Measurements from ENCODE around the gene LRP1B.

LRP1B gene

GRCh38 chr2:140269000-140269399 is 1861.8 kb downstream of the LRP1B start:
- no peak for DNase-seq (ENCODE audit: low read depth, low spot score)
- H3K9ac ChIP-seq (ENCODE audit: insufficient read length, low read depth) = no peak overlapping the region
- H3K4me3 ChIP-seq (ENCODE audit: insufficient read length, low read depth) = no peak overlapping the region
- no peaks in the 10 kb centered on the region for H3K4me1 ChIP-seq (ENCODE audit: insufficient read depth, insufficient read length)
- H3K9me3 ChIP-seq (ENCODE audit: insufficient read depth, low read length) = no peaks in the 10 kb centered on the region
- no peaks in the 10 kb centered on the region for H3K36me3 ChIP-seq (ENCODE audit: insufficient read depth, insufficient read length, low read length)
- TF ChIP-seq SUZ12 (IDR thresholded peaks at IDR 0.05; ENCODE audit: extremely low read depth, insufficient read depth, insufficient read length) (no peak), ZNF274 (IDR thresholded peaks at IDR 0.05; ENCODE audit: low read depth, low read length) (no peak), YY1 (IDR thresholded peaks at IDR 0.05; ENCODE audit: insufficient read depth, insufficient read length) (no peak)
- no peaks in the 10 kb centered on the region for H3K27me3 ChIP-seq (ENCODE audit: insufficient read depth, insufficient read length)

DNA sequence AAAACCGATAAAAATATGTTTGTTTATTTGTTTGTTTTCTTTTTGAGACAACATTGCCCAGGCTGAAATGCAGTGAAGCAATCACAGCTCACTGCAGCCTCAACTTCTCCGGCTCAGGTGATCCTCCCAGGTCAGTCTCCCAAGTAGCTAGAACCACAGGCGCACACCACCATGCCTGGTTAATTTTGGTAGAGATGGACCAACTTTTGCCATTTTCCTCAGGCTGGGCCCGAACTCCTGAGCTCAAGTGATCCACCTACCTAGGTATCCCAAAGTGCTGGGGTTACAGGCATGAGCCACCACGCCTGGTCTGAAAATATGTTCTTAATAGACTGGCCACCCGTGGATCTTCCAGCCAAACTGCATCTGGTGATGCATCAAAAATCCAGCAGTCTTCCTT is 1867.9 kb downstream of the LRP1B start:
- no peaks in the 10 kb centered on the region for H3K4me1 ChIP-seq (ENCODE audit: insufficient read depth, insufficient read length)
- H3K4me3 ChIP-seq (ENCODE audit: insufficient read length, low read depth) = no peak overlapping the region
- TF ChIP-seq SUZ12 (IDR thresholded peaks at IDR 0.05; ENCODE audit: extremely low read depth, insufficient read depth, insufficient read length) = no peak
- TF ChIP-seq YY1 (IDR thresholded peaks at IDR 0.05; ENCODE audit: insufficient read depth, insufficient read length) = no peak
- no peak for TF ChIP-seq ZNF274 (IDR thresholded peaks at IDR 0.05; ENCODE audit: low read depth, low read length)
- H3K9ac ChIP-seq (ENCODE audit: insufficient read length, low read depth) = no peak overlapping the region
- H3K36me3 ChIP-seq (ENCODE audit: insufficient read depth, insufficient read length, low read length) = no peaks in the 10 kb centered on the region
- H3K27me3 ChIP-seq (ENCODE audit: insufficient read depth, insufficient read length) = no peaks in the 10 kb centered on the region
- no peaks in the 10 kb centered on the region for H3K9me3 ChIP-seq (ENCODE audit: insufficient read depth, low read length)
- no peak for DNase-seq (ENCODE audit: low read depth, low spot score)

DNA sequence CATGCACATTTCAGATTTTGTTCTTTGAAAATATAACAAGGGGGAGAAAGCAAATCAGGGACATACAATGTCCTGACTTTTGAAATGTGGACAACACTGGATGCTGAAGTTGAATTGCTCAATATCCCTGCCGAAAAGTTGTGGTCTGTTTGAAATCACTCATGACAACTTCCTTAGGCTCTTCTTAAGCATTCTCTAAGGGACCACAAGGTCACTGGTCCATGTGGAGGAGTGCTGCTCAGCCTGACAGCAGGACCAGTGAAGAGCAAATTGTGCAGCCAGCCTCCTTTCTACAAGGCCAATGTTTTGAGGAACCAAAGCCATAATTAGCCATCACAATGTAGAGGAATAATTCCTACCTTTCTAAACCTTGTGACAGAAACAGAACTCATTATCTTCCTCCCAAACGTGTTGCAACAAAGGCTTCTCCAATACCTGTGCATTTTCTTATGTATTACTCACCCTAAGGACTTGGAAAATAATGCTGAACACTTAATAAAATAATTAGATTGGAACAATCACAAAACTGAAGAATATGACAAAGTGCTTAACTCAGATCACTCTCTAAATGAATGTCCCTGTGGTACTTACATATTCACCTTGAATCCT is 1873.0 kb downstream of the LRP1B start:
- Histone ChIP-seq H3K9me3 (ENCODE audit: insufficient read depth, low read length) (no peaks in the 10 kb centered on the region), H3K27me3 (ENCODE audit: insufficient read depth, insufficient read length) (no peaks in the 10 kb centered on the region), H3K4me1 (ENCODE audit: insufficient read depth, insufficient read length) (no peaks in the 10 kb centered on the region), H3K4me3 (ENCODE audit: insufficient read length, low read depth) (no peak overlapping the region), H3K36me3 (ENCODE audit: insufficient read depth, insufficient read length, low read length) (no peaks in the 10 kb centered on the region), H3K9ac (ENCODE audit: insufficient read length, low read depth) (no peak overlapping the region)
- DNase-seq (ENCODE audit: low read depth, low spot score) = no peak
- TF ChIP-seq YY1 (IDR thresholded peaks at IDR 0.05; ENCODE audit: insufficient read depth, insufficient read length) = no peak
- no peak for TF ChIP-seq ZNF274 (IDR thresholded peaks at IDR 0.05; ENCODE audit: low read depth, low read length)
- no peak for TF ChIP-seq SUZ12 (IDR thresholded peaks at IDR 0.05; ENCODE audit: extremely low read depth, insufficient read depth, insufficient read length)

DNA sequence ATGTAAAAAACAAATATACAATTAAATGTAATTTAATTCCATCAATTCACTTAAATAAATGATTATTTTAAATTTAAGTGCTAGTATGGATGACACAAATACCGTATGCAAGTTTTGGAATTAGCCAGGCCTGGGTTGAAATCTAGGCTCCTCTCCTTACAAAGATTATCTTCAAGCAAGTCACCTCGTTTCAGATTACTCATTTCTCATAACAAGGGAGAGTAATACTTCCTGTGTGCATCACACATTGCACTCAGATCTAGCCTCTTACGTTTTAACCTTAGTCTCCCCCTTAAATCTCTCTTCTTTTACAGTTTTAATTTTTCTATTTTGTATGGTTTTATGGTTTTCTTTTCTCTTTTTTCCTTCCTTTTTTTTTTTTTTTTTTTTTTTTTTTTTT is 1874.7 kb downstream of the LRP1B start:
- H3K9me3 ChIP-seq (ENCODE audit: insufficient read depth, low read length) = no peaks in the 10 kb centered on the region
- no peaks in the 10 kb centered on the region for H3K4me1 ChIP-seq (ENCODE audit: insufficient read depth, insufficient read length)
- TF ChIP-seq SUZ12 (IDR thresholded peaks at IDR 0.05; ENCODE audit: extremely low read depth, insufficient read depth, insufficient read length) (no peak), YY1 (IDR thresholded peaks at IDR 0.05; ENCODE audit: insufficient read depth, insufficient read length) (no peak), ZNF274 (IDR thresholded peaks at IDR 0.05; ENCODE audit: low read depth, low read length) (no peak)
- DNase-seq (ENCODE audit: low read depth, low spot score) = no peak
- no peaks in the 10 kb centered on the region for H3K27me3 ChIP-seq (ENCODE audit: insufficient read depth, insufficient read length)
- no peak overlapping the region for H3K9ac ChIP-seq (ENCODE audit: insufficient read length, low read depth)
- no peak overlapping the region for H3K4me3 ChIP-seq (ENCODE audit: insufficient read length, low read depth)
- no peaks in the 10 kb centered on the region for H3K36me3 ChIP-seq (ENCODE audit: insufficient read depth, insufficient read length, low read length)

DNA sequence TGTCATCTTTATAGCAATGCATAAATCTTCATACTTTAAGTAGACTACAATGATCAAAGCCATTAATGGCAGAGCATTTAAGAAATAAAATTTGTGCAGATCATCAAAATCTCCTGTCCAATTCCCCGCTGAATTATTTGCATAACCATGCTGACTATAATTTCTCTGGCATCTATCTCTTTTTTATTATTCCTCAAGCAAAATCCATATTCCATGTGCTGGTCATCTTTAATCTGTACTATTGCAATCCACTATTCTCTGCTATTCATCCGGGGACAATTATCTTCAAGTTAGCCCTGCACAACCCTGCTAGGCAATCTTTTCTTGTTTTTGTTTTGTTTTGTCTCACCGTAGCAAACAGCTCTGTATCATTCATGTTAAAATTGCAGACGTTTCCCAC is 1881.0 kb downstream of the LRP1B start:
- no peak for TF ChIP-seq YY1 (IDR thresholded peaks at IDR 0.05; ENCODE audit: insufficient read depth, insufficient read length)
- no peak for TF ChIP-seq ZNF274 (IDR thresholded peaks at IDR 0.05; ENCODE audit: low read depth, low read length)
- no peak for TF ChIP-seq SUZ12 (IDR thresholded peaks at IDR 0.05; ENCODE audit: extremely low read depth, insufficient read depth, insufficient read length)
- Histone ChIP-seq H3K4me1 (ENCODE audit: insufficient read depth, insufficient read length) (no peaks in the 10 kb centered on the region), H3K27me3 (ENCODE audit: insufficient read depth, insufficient read length) (no peaks in the 10 kb centered on the region), H3K9me3 (ENCODE audit: insufficient read depth, low read length) (no peaks in the 10 kb centered on the region), H3K36me3 (ENCODE audit: insufficient read depth, insufficient read length, low read length) (no peaks in the 10 kb centered on the region), H3K4me3 (ENCODE audit: insufficient read length, low read depth) (no peak overlapping the region), H3K9ac (ENCODE audit: insufficient read length, low read depth) (no peak overlapping the region)
- no peak for DNase-seq (ENCODE audit: low read depth, low spot score)

GRCh38 chr2:140248623-140249022 is 1882.2 kb downstream of the LRP1B start:
- no peaks in the 10 kb centered on the region for H3K4me1 ChIP-seq (ENCODE audit: insufficient read depth, insufficient read length)
- TF ChIP-seq SUZ12 (IDR thresholded peaks at IDR 0.05; ENCODE audit: extremely low read depth, insufficient read depth, insufficient read length) (no peak), YY1 (IDR thresholded peaks at IDR 0.05; ENCODE audit: insufficient read depth, insufficient read length) (no peak), ZNF274 (IDR thresholded peaks at IDR 0.05; ENCODE audit: low read depth, low read length) (no peak)
- H3K27me3 ChIP-seq (ENCODE audit: insufficient read depth, insufficient read length) = no peaks in the 10 kb centered on the region
- no peak for DNase-seq (ENCODE audit: low read depth, low spot score)
- H3K36me3 ChIP-seq (ENCODE audit: insufficient read depth, insufficient read length, low read length) = no peaks in the 10 kb centered on the region
- no peak overlapping the region for H3K9ac ChIP-seq (ENCODE audit: insufficient read length, low read depth)
- no peak overlapping the region for H3K4me3 ChIP-seq (ENCODE audit: insufficient read length, low read depth)
- no peaks in the 10 kb centered on the region for H3K9me3 ChIP-seq (ENCODE audit: insufficient read depth, low read length)

DNA sequence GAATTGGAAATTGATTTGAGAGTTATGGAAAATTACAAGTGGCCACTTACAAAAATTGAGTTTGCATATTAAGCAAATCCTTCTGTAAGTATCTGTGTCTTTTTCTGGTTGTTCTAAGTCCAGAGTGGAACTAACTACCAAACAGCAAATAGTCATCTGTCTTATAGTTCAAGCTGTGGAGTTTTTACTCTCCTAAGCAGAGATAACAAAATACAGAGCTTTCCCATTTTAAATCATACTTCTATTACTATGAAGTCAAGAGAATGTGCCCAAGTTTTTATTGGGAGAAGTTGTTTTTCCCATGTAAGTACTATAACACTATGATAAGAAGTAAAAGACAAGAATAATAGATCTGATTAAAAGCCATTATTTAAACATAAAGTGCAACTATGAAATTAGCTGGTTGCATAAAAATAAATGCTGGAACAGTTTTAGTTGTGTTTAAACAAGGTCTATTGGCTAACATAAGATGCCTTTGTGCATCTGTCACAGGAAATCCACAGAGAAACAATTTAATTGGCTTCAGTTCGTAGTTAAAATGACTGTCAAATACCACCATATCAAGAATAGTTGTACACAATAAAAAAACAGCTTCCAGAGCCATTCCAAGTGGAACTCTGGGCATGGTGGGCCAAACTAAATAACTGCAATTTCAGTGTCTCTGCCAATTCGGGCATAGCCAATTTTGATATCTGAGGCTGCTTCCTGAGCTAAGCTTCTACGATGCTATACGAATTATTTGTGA is 1883.2 kb downstream of the LRP1B start:
- H3K9me3 ChIP-seq (ENCODE audit: insufficient read depth, low read length) = no peaks in the 10 kb centered on the region
- no peak overlapping the region for H3K4me3 ChIP-seq (ENCODE audit: insufficient read length, low read depth)
- TF ChIP-seq SUZ12 (IDR thresholded peaks at IDR 0.05; ENCODE audit: extremely low read depth, insufficient read depth, insufficient read length) (no peak), YY1 (IDR thresholded peaks at IDR 0.05; ENCODE audit: insufficient read depth, insufficient read length) (no peak), ZNF274 (IDR thresholded peaks at IDR 0.05; ENCODE audit: low read depth, low read length) (no peak)

More for the DNA sequence above, 1883.2 kb downstream of the LRP1B start:
- Histone ChIP-seq H3K27me3 (ENCODE audit: insufficient read depth, insufficient read length) (no peaks in the 10 kb centered on the region), H3K4me1 (ENCODE audit: insufficient read depth, insufficient read length) (no peaks in the 10 kb centered on the region), H3K9ac (ENCODE audit: insufficient read length, low read depth) (no peak overlapping the region), H3K36me3 (ENCODE audit: insufficient read depth, insufficient read length, low read length) (no peaks in the 10 kb centered on the region)
- DNase-seq (ENCODE audit: low read depth, low spot score) = no peak

Measured in NT2/D1 (cell line).